DND-41 (cell line): ENCODE data around the gene CD300LD.

Experiments used
- ATAC-seq: fragments of 200-7000 bp; cut with Tn5 transposase; 3 replicates; pipeline ENCODE4 v1.9.1; 2021; ENCODE audit warnings: low read depth; ENCODE audit not compliant: insufficient read depth
- DNase-seq: peaks from one replicate; pipeline ENCODE4 v3.0.0-alpha.2; 2020
- H2AFZ ChIP-seq: 2 replicates; pipeline ENCODE4 v1.6.0; 2012; ENCODE audit warnings: low read depth, low read length
- H3K27ac ChIP-seq: 2 replicates; pipeline ENCODE4 v1.5.1; 2012; ENCODE audit warnings: low read length, inconsistent platforms
- H3K27me3 ChIP-seq: fragments of 200-600 bp; sonication (generic); 2 replicates; pipeline ENCODE4 v1.6.0; 2012; ENCODE audit warnings: low read length, mild to moderate bottlenecking, inconsistent platforms; ENCODE audit not compliant: insufficient read depth, poor library complexity
- H3K36me3 ChIP-seq: 2 replicates; pipeline ENCODE4 v1.5.1; 2012; ENCODE audit warnings: low read length, inconsistent platforms; ENCODE audit not compliant: insufficient read depth
- H3K4me1 ChIP-seq: 2 replicates; pipeline ENCODE4 v1.5.1; 2012; ENCODE audit warnings: mild to moderate bottlenecking, low read length; ENCODE audit not compliant: insufficient read depth
- H3K4me2 ChIP-seq: 2 replicates; pipeline ENCODE4 v1.6.0; 2012; ENCODE audit warnings: mild to moderate bottlenecking, moderate library complexity, low read length, inconsistent platforms; ENCODE audit not compliant: insufficient read depth
- H3K4me3 ChIP-seq, 2 experiments: fragments of 200-600 bp in 1 of 2; shearing (Covaris generic) in 1 of 2; 2 replicates each; pipeline ENCODE4 v1.5.1; 2012 to 2016; ENCODE audit warnings: inconsistent platforms in 2 of 2, low read length in 2 of 2, mild to moderate bottlenecking in 2 of 2, low read depth in 1 of 2, moderate library complexity in 1 of 2
- H3K79me2 ChIP-seq: 2 replicates; pipeline ENCODE4 v1.6.0; 2012; ENCODE audit warnings: low read length, inconsistent platforms; ENCODE audit not compliant: insufficient read depth
- H3K9ac ChIP-seq: 2 replicates; pipeline ENCODE4 v1.6.0; 2012; ENCODE audit warnings: low read depth, mild to moderate bottlenecking, inconsistent platforms, low read length, moderate library complexity
- H3K9me3 ChIP-seq: 2 replicates; pipeline ENCODE4 v1.5.1; 2012; ENCODE audit warnings: low read length, moderate library complexity, mild to moderate bottlenecking, inconsistent platforms; ENCODE audit not compliant: insufficient read depth, severe bottlenecking
- H4K20me1 ChIP-seq: 2 replicates; pipeline ENCODE4 v1.6.0; 2012; ENCODE audit warnings: low read length; ENCODE audit not compliant: insufficient read depth
- EZH2 ChIP-seq: IDR thresholded peaks from 3 replicates; pipeline ENCODE4 v1.6.1; 2012; ENCODE audit warnings: borderline replicate concordance, low read depth, mild to moderate bottlenecking, moderate library complexity, low read length, inconsistent platforms; ENCODE audit not compliant: severe bottlenecking
- TF ChIP-seq, protein P1 (sequence below): IDR thresholded peaks from 2 replicates; pipeline ENCODE4 v1.5.1; 2012; ENCODE audit warnings: borderline replicate concordance, low read length, moderate library complexity, mild to moderate bottlenecking; ENCODE audit not compliant: poor library complexity, severe bottlenecking; ENCODE audit errors: extremely low read depth

The CD300LD gene

DNA sequence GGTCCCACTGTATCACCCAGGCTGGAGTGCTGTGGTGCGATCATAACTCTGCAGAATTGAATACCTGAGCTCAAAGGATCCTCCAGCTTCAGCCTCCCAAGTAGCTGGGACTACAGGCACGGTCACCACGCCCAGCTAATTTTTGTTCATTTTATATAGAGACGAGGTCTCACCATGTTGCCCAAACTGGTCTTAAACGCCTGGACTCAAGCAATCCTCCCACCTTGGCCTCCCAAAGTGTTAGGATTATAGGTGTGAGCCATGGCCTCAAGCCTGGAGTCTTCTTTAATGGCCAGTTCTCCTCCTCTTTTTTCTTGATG is 61.3 kb downstream of the CD300LD start:
- H3K4me1 ChIP-seq: no peaks in the 10 kb centered on the region

More for the DNA sequence above, 61.3 kb downstream of the CD300LD start:
- H3K27me3 ChIP-seq: peaks cover 2% of the 10 kb centered on the region
- no peaks in the 10 kb centered on the region for H4K20me1 ChIP-seq
- H3K36me3 ChIP-seq: no peaks in the 10 kb centered on the region
- H3K27ac ChIP-seq: no peak overlapping the region
- no peaks in the 10 kb centered on the region for H3K9me3 ChIP-seq
- no peak overlapping the region for H3K4me3 ChIP-seq
- TF ChIP-seq, protein P1, sequence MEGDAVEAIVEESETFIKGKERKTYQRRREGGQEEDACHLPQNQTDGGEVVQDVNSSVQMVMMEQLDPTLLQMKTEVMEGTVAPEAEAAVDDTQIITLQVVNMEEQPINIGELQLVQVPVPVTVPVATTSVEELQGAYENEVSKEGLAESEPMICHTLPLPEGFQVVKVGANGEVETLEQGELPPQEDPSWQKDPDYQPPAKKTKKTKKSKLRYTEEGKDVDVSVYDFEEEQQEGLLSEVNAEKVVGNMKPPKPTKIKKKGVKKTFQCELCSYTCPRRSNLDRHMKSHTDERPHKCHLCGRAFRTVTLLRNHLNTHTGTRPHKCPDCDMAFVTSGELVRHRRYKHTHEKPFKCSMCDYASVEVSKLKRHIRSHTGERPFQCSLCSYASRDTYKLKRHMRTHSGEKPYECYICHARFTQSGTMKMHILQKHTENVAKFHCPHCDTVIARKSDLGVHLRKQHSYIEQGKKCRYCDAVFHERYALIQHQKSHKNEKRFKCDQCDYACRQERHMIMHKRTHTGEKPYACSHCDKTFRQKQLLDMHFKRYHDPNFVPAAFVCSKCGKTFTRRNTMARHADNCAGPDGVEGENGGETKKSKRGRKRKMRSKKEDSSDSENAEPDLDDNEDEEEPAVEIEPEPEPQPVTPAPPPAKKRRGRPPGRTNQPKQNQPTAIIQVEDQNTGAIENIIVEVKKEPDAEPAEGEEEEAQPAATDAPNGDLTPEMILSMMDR: no peak
- TF ChIP-seq EZH2: no peak
- H3K79me2 ChIP-seq: no peaks in the 10 kb centered on the region
- DNase-seq (no peak), ATAC-seq (no peak)
- H2AFZ ChIP-seq: no peak overlapping the region
- H3K4me2 ChIP-seq: no peak overlapping the region
- no peak overlapping the region for H3K9ac ChIP-seq
